H9 (cell line): Measurements from ENCODE around the gene HOXD12. TPM values are rescaled to one million over a fixed set of nuclear protein-coding genes. Genes with fewer than 3 reads are reported as not detected.

Experiments used
- DNase-seq: peaks from one replicate; pipeline ENCODE4 v3.0.0-alpha.2; 2017
- H2AFZ ChIP-seq: one replicate; pipeline ENCODE4 v1.6.1; 2013; ENCODE audit warnings: mild to moderate bottlenecking, low read length, control low read depth, moderate library complexity
- H2AK5ac ChIP-seq: 2 replicates; pipeline ENCODE4 v1.6.1; 2013; ENCODE audit warnings: low read length, control low read depth, mixed read lengths; ENCODE audit not compliant: insufficient read length
- H2BK120ac ChIP-seq: one replicate; pipeline ENCODE4 v1.6.1; 2013; ENCODE audit warnings: low read depth, mild to moderate bottlenecking, low read length, control low read depth, inconsistent platforms; ENCODE audit not compliant: poor library complexity, severe bottlenecking
- H2BK12ac ChIP-seq: 2 replicates; pipeline ENCODE4 v1.6.1; 2013; ENCODE audit warnings: low read length, control low read depth, mixed read lengths, low read depth; ENCODE audit not compliant: insufficient read length
- H2BK15ac ChIP-seq: 2 replicates; pipeline ENCODE4 v1.6.1; 2013; ENCODE audit warnings: low read depth, low read length, control low read depth
- H2BK20ac ChIP-seq: one replicate; pipeline ENCODE4 v1.6.1; 2013; ENCODE audit warnings: low read depth, mild to moderate bottlenecking, low read length, control low read depth, inconsistent platforms; ENCODE audit not compliant: poor library complexity, severe bottlenecking
- H2BK5ac ChIP-seq: 2 replicates; pipeline ENCODE4 v1.6.1; 2013; ENCODE audit warnings: low read length, control low read depth, mixed read lengths; ENCODE audit not compliant: insufficient read length
- H3K14ac ChIP-seq: 2 replicates; pipeline ENCODE4 v1.6.1; 2013; ENCODE audit warnings: low read length, control low read depth; ENCODE audit not compliant: insufficient read depth
- H3K18ac ChIP-seq: 2 replicates; pipeline ENCODE4 v1.6.1; 2013; ENCODE audit warnings: low read depth, mild to moderate bottlenecking, mixed read lengths, low read length, control low read depth; ENCODE audit not compliant: insufficient read length
- H3K23ac ChIP-seq: 2 replicates; pipeline ENCODE4 v1.6.1; 2013; ENCODE audit warnings: low read length, control low read depth, mixed read lengths, low read depth; ENCODE audit not compliant: insufficient read length
- H3K23me2 ChIP-seq: 2 replicates; pipeline ENCODE4 v1.6.1; 2013; ENCODE audit warnings: low read depth, mild to moderate bottlenecking, mixed read lengths, low read length, control low read depth; ENCODE audit not compliant: insufficient read length, poor library complexity, severe bottlenecking
- H3K27ac ChIP-seq: 2 replicates; pipeline ENCODE4 v1.5.1; 2013; ENCODE audit warnings: low read length, control low read depth, mixed read lengths, low read depth; ENCODE audit not compliant: insufficient read length
- H3K27me3 ChIP-seq: 2 replicates; pipeline ENCODE4 v1.6.1; 2013; ENCODE audit warnings: low read length, control low read depth, inconsistent platforms; ENCODE audit not compliant: insufficient read depth
- H3K4ac ChIP-seq: 2 replicates; pipeline ENCODE4 v1.6.1; 2013; ENCODE audit warnings: low read depth, mild to moderate bottlenecking, control low read depth, inconsistent platforms, low read length, moderate library complexity
- H3K4me1 ChIP-seq: 2 replicates; pipeline ENCODE4 v1.6.1; 2013; ENCODE audit warnings: low read length, control low read depth, inconsistent platforms; ENCODE audit not compliant: insufficient read depth
- H3K4me2 ChIP-seq: 2 replicates; pipeline ENCODE4 v1.6.1; 2013; ENCODE audit warnings: low read length, control low read depth, mixed read lengths; ENCODE audit not compliant: insufficient read length, insufficient read depth
- H3K56ac ChIP-seq: 2 replicates; pipeline ENCODE4 v1.6.1; 2013; ENCODE audit warnings: low read depth, mild to moderate bottlenecking, mixed read lengths, low read length, control low read depth; ENCODE audit not compliant: insufficient read length
- H3K79me1 ChIP-seq: 2 replicates; pipeline ENCODE4 v1.6.1; 2013; ENCODE audit warnings: low read depth, mild to moderate bottlenecking, moderate library complexity, low read length, control low read depth, inconsistent platforms; ENCODE audit not compliant: insufficient read depth, poor library complexity, severe bottlenecking
- H3K79me2 ChIP-seq: 2 replicates; pipeline ENCODE4 v1.6.1; 2013; ENCODE audit warnings: low read length, control low read depth, inconsistent platforms; ENCODE audit not compliant: insufficient read depth
- H3K9ac ChIP-seq: 2 replicates; pipeline ENCODE4 v1.6.1; 2013; ENCODE audit warnings: low read length, control low read depth, mixed read lengths; ENCODE audit not compliant: insufficient read length; ENCODE audit errors: extremely low read depth
- H3K9me3 ChIP-seq: one replicate; pipeline ENCODE4 v1.6.1; 2013; ENCODE audit warnings: low read depth, low read length, inconsistent platforms; ENCODE audit not compliant: control insufficient read depth
- H3T11ph ChIP-seq: one replicate; pipeline ENCODE4 v1.6.1; 2013; ENCODE audit warnings: mild to moderate bottlenecking, low read length, control low read depth, inconsistent platforms
- H4K20me1 ChIP-seq: one replicate; pipeline ENCODE4 v1.6.1; 2013; ENCODE audit not compliant: control insufficient read depth, insufficient read length, insufficient read depth
- H4K5ac ChIP-seq: 2 replicates; pipeline ENCODE4 v1.6.1; 2013; ENCODE audit warnings: low read depth, mild to moderate bottlenecking, mixed read lengths, low read length, control low read depth; ENCODE audit not compliant: insufficient read length
- H4K8ac ChIP-seq: replicated peaks from 2 replicates; pipeline ENCODE4 v1.6.1; 2013; ENCODE audit warnings: low read length, control low read depth, mixed read lengths, low read depth; ENCODE audit not compliant: insufficient read length
- H4K91ac ChIP-seq: 2 replicates; pipeline ENCODE4 v1.6.1; 2013; ENCODE audit warnings: low read depth, mild to moderate bottlenecking, moderate library complexity, mixed read lengths, low read length, control low read depth; ENCODE audit not compliant: insufficient read length
- H3K27ac Mint-ChIP-seq, 3 experiments: 2 replicates in 2 of 3; 3 replicates in 1 of 3; pipeline ENCODE4 v1.8.0; 2020 to 2021; ENCODE audit warnings: mixed read lengths in 3 of 3, mild to moderate bottlenecking in 1 of 3, moderate library complexity in 1 of 3
- H3K27me3 Mint-ChIP-seq: 2 replicates; pipeline ENCODE4 v1.8.0; 2021; ENCODE audit warnings: low read depth, mild to moderate bottlenecking, moderate library complexity, mixed read lengths
- H3K36me3 Mint-ChIP-seq, 3 experiments: 2 replicates in 2 of 3; 3 replicates in 1 of 3; pipeline ENCODE4 v1.8.0; 2020 to 2021; ENCODE audit warnings: low read depth in 3 of 3, mixed read lengths in 3 of 3; ENCODE audit not compliant: insufficient read depth in 1 of 3
- H3K4me1 Mint-ChIP-seq, 2 experiments: 2 replicates each; pipeline ENCODE4 v1.8.0; 2020; ENCODE audit warnings: mixed read lengths in 2 of 2
- H3K4me3 Mint-ChIP-seq, 2 experiments: 2 replicates in 1 of 2; 3 replicates in 1 of 2; pipeline ENCODE4 v1.8.0; 2020 to 2021; ENCODE audit warnings: mild to moderate bottlenecking in 2 of 2, mixed read lengths in 2 of 2, moderate library complexity in 1 of 2
- H3K9me3 Mint-ChIP-seq, 2 experiments: 2 replicates in 1 of 2; 3 replicates in 1 of 2; pipeline ENCODE4 v1.8.0; 2020; ENCODE audit warnings: mild to moderate bottlenecking in 2 of 2, mixed read lengths in 2 of 2, moderate library complexity in 1 of 2
- CTCF ChIP-seq: fragments of 200-600 bp; sonication (generic); conservative IDR thresholded peaks from 3 replicates; pipeline ENCODE4 v1.8.0; 2021; ENCODE audit warnings: antibody characterized with exemption, mild to moderate bottlenecking
- WGBS: extraction: QIAGEN DNeasy Blood & Tissue Kit; methylation state at CpG from one replicate; pipeline ENCODE4 v1.1.7; 2013; ENCODE audit warnings: missing lambda C conversion rate, low lambda C conversion rate, mixed read lengths; ENCODE audit not compliant: insufficient read length; ENCODE audit errors: extremely low coverage; 5-methylcytosine and 5-hydroxymethylcytosine counted together
- total RNA-seq: library from RNA; stranded (reverse); gene quantifications from 2 replicates; pipeline ENCODE4 v1.2.1, GENCODE V29; 2021

Gene HOXD12
- total RNA-seq, 1 experiment from 2014 or later = not detected

GRCh38 chr2:176114120-176114929, 14.7 kb downstream of the HOXD12 start:
- Histone ChIP-seq H4K20me1 (peaks cover 4% of the 10 kb centered on the region), H2BK5ac (no peak overlapping the region), H4K5ac (no peak overlapping the region), H3K79me1 (no peaks in the 10 kb centered on the region), H3K9ac (no peak overlapping the region), H2BK15ac (no peak overlapping the region), H3K18ac (no peak overlapping the region), H3K79me2 (no peaks in the 10 kb centered on the region), H4K91ac (no peak overlapping the region), H2BK12ac (no peak overlapping the region), H3K23me2 (peaks cover 2% of the 10 kb centered on the region), H3K27ac (no peak overlapping the region), H3T11ph (no peak overlapping the region), H2BK20ac (no peak overlapping the region), H3K23ac (no peak overlapping the region), H3K4ac (no peak overlapping the region), H3K14ac (no peak overlapping the region), H3K4me2 (no peak overlapping the region), H2AK5ac (no peak overlapping the region), H3K4me1 (no peaks in the 10 kb centered on the region), H3K9me3 (no peaks in the 10 kb centered on the region), H2BK120ac (no peak overlapping the region), H3K27me3 (peaks cover 98% of the 10 kb centered on the region), H3K56ac (no peak overlapping the region), H4K8ac (no peak overlapping the region), H2AFZ (no peak overlapping the region)
- H3K4me1 Mint-ChIP-seq = peaks cover 0 to 13% of the 10 kb centered on the region in 2 experiments; a peak in 2 of 4 replicates
- peak; percentile 43 for DNase-seq
- no peak for TF ChIP-seq CTCF
- H3K27me3 Mint-ChIP-seq = peaks cover 100% of the 10 kb centered on the region
- no CpG with 5 or more reads among the region's 26 CpGs for WGBS
- H3K36me3 Mint-ChIP-seq = peaks cover 0 to 3% (median 0%) of the 10 kb centered on the region in 3 experiments; a peak in 2 of 7 replicates
- H3K9me3 Mint-ChIP-seq = peaks cover 10 to 21% of the 10 kb centered on the region in 2 experiments
- H3K27ac Mint-ChIP-seq = no peak overlapping the region
- no peak overlapping the region for H3K4me3 Mint-ChIP-seq
